ENCODE measurements around the gene GALNT9.

GALNT9 gene

GRCh38 chr12:132285991-132286681, 43.3 kb downstream of the GALNT9 start:
- TF ChIP-seq ARNT (IDR thresholded peaks at IDR 0.05): no peak
- CTCF ChIA-PET: no interaction called here
- DNase-seq (ENCODE audit: extremely low spot score): no peak
- POLR2A ChIA-PET: no interaction called here

- no peak for TF ChIP-seq FOXK2 (IDR thresholded peaks at IDR 0.05)
- TF ChIP-seq FOXM1 (IDR thresholded peaks at IDR 0.05; ENCODE audit: borderline replicate concordance): no peak
- TF ChIP-seq LEF1 (IDR thresholded peaks at IDR 0.05; ENCODE audit: borderline replicate concordance): no peak
- TF ChIP-seq FOXA1 (IDR thresholded peaks at IDR 0.05): no peak
- no peak for TF ChIP-seq ELF4 (IDR thresholded peaks at IDR 0.05)
- TF ChIP-seq NFRKB (IDR thresholded peaks at IDR 0.05): no peak
- no peak for TF ChIP-seq TARDBP (IDR thresholded peaks at IDR 0.05)
- no peak for TF ChIP-seq ZNF384 (IDR thresholded peaks at IDR 0.05)
- TF ChIP-seq CTBP1 (IDR thresholded peaks at IDR 0.05; ENCODE audit: borderline replicate concordance): no peak
- no peak for TF ChIP-seq SP1 (IDR thresholded peaks at IDR 0.05)
- no peak for TF ChIP-seq PKNOX1 (IDR thresholded peaks at IDR 0.05)
- no peak for TF ChIP-seq L3MBTL2 (conservative IDR thresholded peaks at IDR 0.05)
- ChIA-PET CTCF (interaction anchor here (0.9 to 1.5 kb wide), 4 partner anchors 9 to 100 kb away, joined by 3 to 4 read pairs (median 3); no protein-coding TSS in a partner anchor), POLR2A (interaction anchor here (1.0 kb wide), 1 partner anchor 10 kb away, joined by 4 read pairs; no protein-coding TSS in a partner anchor)
- no peak for DNase-seq (ENCODE audit: extremely low spot score)
Measured at GRCh38 chr12:132284827-132285741, 44.3 kb downstream of the GALNT9 start.

GRCh38 chr12:132284071-132284826, 45.1 kb downstream of the GALNT9 start:
- POLR2A ChIA-PET: interaction anchor here (1.0 to 1.3 kb wide), 2 partner anchors 9 kb away, joined by 4 read pairs; no protein-coding TSS in a partner anchor
- DNase-seq (ENCODE audit: extremely low spot score): no peak
- CTCF ChIA-PET: interaction anchor here (0.9 to 1.5 kb wide), 4 partner anchors 8 to 101 kb away, joined by 3 to 4 read pairs (median 3); no protein-coding TSS in a partner anchor
- no peak for TF ChIP-seq ZNF384 (IDR thresholded peaks at IDR 0.05)
- TF ChIP-seq FOXM1 (IDR thresholded peaks at IDR 0.05; ENCODE audit: borderline replicate concordance): no peak
- TF ChIP-seq SP1 (IDR thresholded peaks at IDR 0.05): no peak
- no peak for TF ChIP-seq TARDBP (IDR thresholded peaks at IDR 0.05)
- TF ChIP-seq FOXA1 (IDR thresholded peaks at IDR 0.05): no peak
- no peak for TF ChIP-seq BHLHE40 (IDR thresholded peaks at IDR 0.05; ENCODE audit: borderline replicate concordance)
- TF ChIP-seq SUZ12 (IDR thresholded peaks at IDR 0.05): no peak
- TF ChIP-seq HDGF (IDR thresholded peaks at IDR 0.05; ENCODE audit: borderline replicate concordance): no peak
- no peak for TF ChIP-seq ARNT (IDR thresholded peaks at IDR 0.05)
- TF ChIP-seq ELF4 (IDR thresholded peaks at IDR 0.05): no peak
- TF ChIP-seq PKNOX1 (IDR thresholded peaks at IDR 0.05): no peak
- no peak for TF ChIP-seq CTBP1 (IDR thresholded peaks at IDR 0.05; ENCODE audit: borderline replicate concordance)
- no peak for TF ChIP-seq NFRKB (IDR thresholded peaks at IDR 0.05)
- TF ChIP-seq L3MBTL2 (conservative IDR thresholded peaks at IDR 0.05): no peak
- no peak for TF ChIP-seq LEF1 (IDR thresholded peaks at IDR 0.05; ENCODE audit: borderline replicate concordance)
- TF ChIP-seq FOXK2 (IDR thresholded peaks at IDR 0.05): no peak

GRCh38 chr12:132282950-132283771, 46.2 kb downstream of the GALNT9 start:
- CTCF ChIA-PET: no interaction called here
- POLR2A ChIA-PET: interaction anchor here (1.3 kb wide), 1 partner anchor 8 kb away, joined by 4 read pairs; no protein-coding TSS in a partner anchor
- TF ChIP-seq FOXK2 (IDR thresholded peaks at IDR 0.05) (no peak), SUZ12 (IDR thresholded peaks at IDR 0.05) (no peak), HDGF (IDR thresholded peaks at IDR 0.05; ENCODE audit: borderline replicate concordance) (no peak), ARNT (IDR thresholded peaks at IDR 0.05) (no peak), CTBP1 (IDR thresholded peaks at IDR 0.05; ENCODE audit: borderline replicate concordance) (no peak), PKNOX1 (IDR thresholded peaks at IDR 0.05) (no peak), FOXA1 (IDR thresholded peaks at IDR 0.05) (no peak), L3MBTL2 (conservative IDR thresholded peaks at IDR 0.05) (no peak), TARDBP (IDR thresholded peaks at IDR 0.05) (no peak), ELF4 (IDR thresholded peaks at IDR 0.05) (no peak), ZNF384 (IDR thresholded peaks at IDR 0.05) (no peak), FOXM1 (IDR thresholded peaks at IDR 0.05; ENCODE audit: borderline replicate concordance) (no peak), NFRKB (IDR thresholded peaks at IDR 0.05) (no peak), SP1 (IDR thresholded peaks at IDR 0.05) (no peak)
- no peak for DNase-seq (ENCODE audit: extremely low spot score)

All from HEK293T (cell line).